Measurements from ENCODE around the gene SPATA3.
"Not testable (repeated sequence)": the region's sequence is repeated elsewhere in the genome, so short reads cannot be mapped to it uniquely, and the experiment has no call there.

SPATA3 gene

DNA sequence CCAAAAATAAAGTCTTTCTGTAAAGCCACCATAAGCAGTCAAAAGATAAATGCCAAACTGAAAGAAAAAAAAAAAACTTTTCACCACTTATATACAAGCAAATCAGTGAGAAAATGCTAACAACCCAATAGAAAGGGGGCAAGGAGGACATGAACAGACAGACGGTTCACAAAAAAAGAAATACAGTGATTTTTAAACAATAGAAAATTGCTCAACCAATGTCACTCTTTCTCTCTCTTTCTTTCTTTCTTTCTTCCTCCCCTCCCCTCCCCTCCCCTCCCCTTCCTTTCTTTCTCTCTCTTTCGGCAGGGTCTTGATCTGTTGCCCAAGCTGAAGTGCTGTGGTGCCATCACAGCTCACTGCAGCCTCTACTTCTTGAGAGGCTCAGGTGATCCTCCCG lies 28.8 kb upstream of the SPATA3 start:
- DNase-seq (ENCODE audit: insufficient read length, low spot score) (no peak), FAIRE-seq (no peak)

DNA sequence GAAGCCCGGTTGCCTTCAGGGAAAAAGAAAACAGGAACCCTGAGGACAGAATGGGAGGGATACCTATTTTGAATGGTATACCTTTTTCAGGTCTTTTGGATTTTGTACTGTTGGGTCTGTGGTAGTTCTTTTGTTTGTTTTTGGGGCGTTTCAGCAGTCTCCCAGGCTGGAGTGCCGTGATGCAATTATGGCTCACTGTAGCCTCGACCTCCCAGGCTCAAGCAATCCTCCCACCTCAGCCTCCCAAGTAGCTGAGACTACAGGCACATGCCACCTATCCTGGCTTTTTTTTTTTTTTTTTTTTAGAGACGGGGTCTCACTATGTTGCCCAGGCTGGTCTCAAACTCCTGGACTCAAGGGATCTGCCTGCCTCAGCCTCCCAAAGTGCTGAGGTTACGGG lies 27.6 kb upstream of the SPATA3 start:
- not testable (repeated sequence) for DNase-seq (ENCODE audit: insufficient read length, low spot score); FAIRE-seq

DNA sequence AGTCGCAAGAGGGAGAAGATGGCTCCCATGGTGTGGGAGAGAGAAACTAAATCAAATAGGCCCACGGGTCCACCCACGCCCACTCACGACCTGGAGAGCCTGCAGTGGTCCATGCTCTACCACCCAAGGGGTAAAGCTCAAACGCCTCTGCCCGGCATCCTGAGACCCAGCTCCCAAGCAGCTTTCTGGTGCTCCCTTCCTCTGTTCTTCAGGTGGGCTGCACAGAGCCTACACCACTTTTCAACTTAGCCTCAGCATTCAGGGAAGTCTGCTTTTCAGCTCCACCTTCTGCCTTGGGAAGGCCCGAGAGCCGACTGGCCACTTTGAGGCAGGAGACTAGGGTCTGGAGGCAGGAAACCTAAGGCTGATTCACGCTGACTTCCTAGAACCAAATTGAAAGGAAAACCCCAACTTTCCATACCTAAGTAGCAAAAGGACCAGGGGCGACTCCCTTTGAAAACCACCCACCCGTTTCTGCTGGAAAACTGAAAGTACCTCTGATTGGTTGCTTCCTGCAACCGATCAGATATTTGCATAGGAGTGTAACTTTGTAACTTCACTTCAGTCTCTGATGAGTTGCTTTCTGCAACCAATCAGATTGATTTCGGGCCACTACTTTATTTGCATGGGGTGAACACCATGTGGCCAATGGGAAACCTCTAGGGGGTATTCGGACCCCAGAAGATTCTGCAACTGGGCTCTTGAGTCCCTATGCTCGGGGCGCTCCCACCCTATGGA lies 26.8 kb upstream of the SPATA3 start:
- DNase-seq (ENCODE audit: insufficient read length, low spot score): no peak
- peak; percentile 11 for FAIRE-seq

GRCh38 chr2:230969659-230970015 lies 26.3 kb upstream of the SPATA3 start:
- FAIRE-seq (peak; percentile 88), DNase-seq (ENCODE audit: insufficient read length, low spot score) (no peak)

GRCh38 chr2:230972046-230972445 lies 23.9 kb upstream of the SPATA3 start:
- FAIRE-seq (no peak), DNase-seq (ENCODE audit: insufficient read length, low spot score) (no peak)

- FAIRE-seq (peak; percentile 98), DNase-seq (ENCODE audit: insufficient read length, low spot score) (peak; percentile 70)
Measured at GRCh38 chr2:230974096-230974913, 21.6 kb upstream of the SPATA3 start.

- DNase-seq (ENCODE audit: insufficient read length, low spot score): no peak
- peak; percentile 87 for FAIRE-seq
Measured at GRCh38 chr2:230975927-230976326, 20.0 kb upstream of the SPATA3 start.

- FAIRE-seq: peak; percentile 91
- no peak for DNase-seq (ENCODE audit: insufficient read length, low spot score)
Measured at GRCh38 chr2:230976671-230977171, 19.2 kb upstream of the SPATA3 start.

DNA sequence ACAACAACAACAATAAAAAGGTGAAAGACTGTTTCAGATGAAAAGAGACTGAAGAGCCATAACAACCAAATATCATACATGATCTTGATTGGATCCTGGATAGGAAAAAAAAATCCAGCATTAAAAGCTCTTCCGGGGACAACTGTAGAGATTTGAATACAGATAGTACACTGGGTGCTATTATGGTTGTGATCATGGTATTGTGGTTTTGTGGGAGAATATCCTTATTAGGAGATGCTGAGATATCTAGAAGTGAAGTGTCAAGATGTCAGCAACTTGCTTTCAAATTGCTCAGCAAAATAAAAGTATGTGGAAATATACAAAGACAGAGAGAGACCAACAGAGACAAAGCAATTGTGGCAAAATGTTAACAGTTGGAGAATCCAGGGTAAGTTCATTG lies 15.5 kb upstream of the SPATA3 start:
- FAIRE-seq: no peak
- no peak for DNase-seq (ENCODE audit: insufficient read length, low spot score)

DNA sequence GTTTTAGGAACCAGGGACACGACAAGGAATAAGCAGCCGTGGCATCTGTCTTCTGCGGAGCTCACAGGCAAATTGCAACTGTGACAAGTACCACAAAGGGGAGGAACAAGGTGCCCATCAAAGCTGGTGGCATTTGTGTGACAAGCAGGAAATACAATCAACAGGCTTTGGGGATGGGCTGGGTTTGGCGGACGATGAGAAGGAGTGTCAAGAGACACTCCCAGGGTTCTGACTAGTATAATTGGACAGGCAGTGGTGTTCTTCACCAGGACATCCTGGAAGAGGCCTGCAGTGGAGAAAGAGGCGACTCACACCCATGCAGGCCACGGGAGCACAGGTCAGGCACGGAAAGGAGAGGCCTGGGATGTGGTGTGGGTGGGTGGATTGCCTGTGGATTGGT lies 14.2 kb upstream of the SPATA3 start:
- no peak for FAIRE-seq
- DNase-seq (ENCODE audit: insufficient read length, low spot score): no peak

DNA sequence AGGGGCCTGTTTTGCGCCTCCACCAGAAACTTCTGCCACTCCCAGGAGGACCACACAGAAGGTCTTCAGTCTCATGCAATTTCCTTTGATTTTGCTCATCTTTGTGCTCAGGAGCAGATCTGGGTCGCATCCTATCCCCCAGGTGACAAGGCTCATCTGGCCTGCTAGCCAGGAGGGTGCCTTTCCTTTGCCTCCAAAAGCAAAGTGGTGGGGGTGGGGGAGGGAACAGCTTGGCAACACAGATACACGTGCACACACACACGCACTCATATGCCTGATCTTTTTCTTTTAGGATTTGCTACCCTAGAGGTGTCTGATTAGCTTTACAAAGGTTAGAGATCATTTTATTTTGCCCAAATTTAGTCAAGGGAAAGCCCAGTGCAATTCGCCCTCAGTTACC lies 13.8 kb upstream of the SPATA3 start:
- FAIRE-seq (peak; percentile 58), DNase-seq (ENCODE audit: insufficient read length, low spot score) (no peak)

DNA sequence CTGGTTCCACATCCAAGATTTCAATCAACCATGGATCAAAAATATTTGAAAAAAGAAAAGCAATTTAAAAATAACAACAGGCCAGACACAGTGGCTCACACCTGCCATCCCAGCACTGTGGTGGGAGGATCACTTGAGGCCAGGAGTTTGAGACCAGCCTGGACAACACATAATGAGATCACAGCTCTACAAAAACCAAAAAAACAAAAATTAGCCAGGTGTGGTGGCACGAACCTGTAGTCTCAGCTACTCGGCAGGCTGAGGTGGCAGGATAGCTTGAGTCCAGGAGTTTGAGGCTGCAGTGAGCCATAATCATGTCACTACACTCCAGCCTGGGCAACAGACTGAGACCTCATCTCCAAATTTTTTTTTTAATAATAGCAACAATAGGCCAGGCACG lies 13.4 kb upstream of the SPATA3 start:
- DNase-seq (ENCODE audit: insufficient read length, low spot score) (no peak), FAIRE-seq (peak; percentile 53)

GRCh38 chr2:230983566-230983965 lies 12.4 kb upstream of the SPATA3 start:
- FAIRE-seq (no peak), DNase-seq (ENCODE audit: insufficient read length, low spot score) (no peak)

- FAIRE-seq (peak; percentile 96), DNase-seq (ENCODE audit: insufficient read length, low spot score) (no peak)
Measured at GRCh38 chr2:230984393-230985220, 11.3 kb upstream of the SPATA3 start.

DNA sequence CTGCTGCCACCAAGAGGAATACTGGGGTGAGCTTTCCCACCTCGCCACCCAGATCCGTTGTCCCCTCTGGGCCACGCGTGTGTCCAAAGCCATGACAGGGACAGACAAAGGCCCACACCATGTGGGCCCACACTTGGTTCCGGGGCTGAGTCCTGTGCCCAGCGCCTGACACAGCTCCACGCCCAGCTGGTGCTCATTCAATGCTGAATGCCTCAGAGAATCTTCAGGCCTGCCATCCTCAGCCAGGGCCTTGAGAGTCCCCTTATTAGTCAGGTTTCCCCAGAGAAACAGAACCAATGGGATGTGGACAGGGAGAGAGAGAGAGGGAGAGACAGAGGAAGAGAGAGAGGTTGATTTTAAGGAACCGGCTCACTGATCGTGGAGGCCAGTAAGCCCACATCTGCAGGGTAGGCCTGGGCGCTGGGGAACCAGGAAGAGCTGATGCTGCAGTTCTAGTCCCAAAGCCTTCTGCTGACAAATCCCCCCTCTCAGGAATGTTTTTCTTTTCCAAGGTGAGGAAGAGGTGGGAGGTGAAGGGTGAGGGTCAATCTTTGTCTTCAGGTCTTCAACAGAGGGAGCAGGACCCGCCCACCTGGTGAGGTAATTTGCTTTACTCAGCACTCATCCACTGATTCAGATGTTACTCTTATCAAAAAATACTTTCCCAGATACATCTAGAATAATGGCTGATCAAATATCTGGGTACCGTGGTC lies 10.2 kb upstream of the SPATA3 start:
- FAIRE-seq: no peak
- no peak for DNase-seq (ENCODE audit: insufficient read length, low spot score)

- DNase-seq (ENCODE audit: insufficient read length, low spot score) (no peak), FAIRE-seq (no peak)
Measured at GRCh38 chr2:230986520-230987136, 9.3 kb upstream of the SPATA3 start.

- FAIRE-seq (peak; percentile 93), DNase-seq (ENCODE audit: insufficient read length, low spot score) (peak; percentile 97)
Measured at GRCh38 chr2:230987137-230988020, 8.5 kb upstream of the SPATA3 start.

DNA sequence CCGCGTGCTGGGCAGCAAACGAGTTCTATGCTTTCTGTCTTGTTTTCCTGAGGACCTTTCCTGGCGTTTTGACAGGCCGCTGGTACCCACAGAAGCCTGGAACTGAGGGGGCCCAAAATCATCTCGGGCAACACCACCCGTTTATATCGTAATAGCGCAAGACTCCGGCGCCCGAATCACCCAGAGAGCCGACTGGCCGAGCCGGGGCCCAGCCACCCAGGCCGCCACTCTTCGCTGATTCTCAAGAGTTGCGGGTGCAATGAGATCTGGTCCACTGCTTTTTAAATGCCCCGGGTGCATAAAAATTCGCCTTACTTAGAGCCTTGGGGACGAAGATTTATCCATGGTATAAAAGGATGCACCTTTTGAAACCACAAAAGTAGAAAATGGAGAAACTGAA lies 6.2 kb upstream of the SPATA3 start:
- no peak for DNase-seq (ENCODE audit: insufficient read length, low spot score)
- FAIRE-seq: no peak

Data from GM19239 (cell line).